ENCODE data around the gene AURKAIP1. TPM values are rescaled to one million over a fixed set of nuclear protein-coding genes. Genes with fewer than 3 reads are reported as not detected.

The AURKAIP1 gene
- total and polyA plus RNA-seq, 4 donors, result 38.4 to 175 (median 97.7) TPM

GRCh38 chr1:1353389-1354151 lies 21.4 kb downstream of the AURKAIP1 start:
- no peaks in the 10 kb centered on the region for H3K9me3 ChIP-seq (ENCODE audit: control insufficient read depth in 4 of 4, low read length in 3 of 4)
- no peak for DNase-seq (ENCODE audit: low spot score)
- H3K4me1 ChIP-seq (ENCODE audit: control insufficient read depth in 4 of 4, insufficient read depth in 4 of 4, low read length in 3 of 4), result peaks cover 0 to 27% (median 4%) of the 10 kb centered on the region in 4 donors
- 17% methylated on average over 28 of the region's 28 CpGs for WGBS
- TF ChIP-seq SP1 (IDR thresholded peaks at IDR 0.05) (no peak), ZBTB33 (IDR thresholded peaks at IDR 0.05) (no peak), FOXA1 (IDR thresholded peaks at IDR 0.05) (no peak), FOXA2 (IDR thresholded peaks at IDR 0.05) (no peak), YY1 (IDR thresholded peaks at IDR 0.05) (no peak), JUND (IDR thresholded peaks at IDR 0.05) (no peak), TAF1 (conservative IDR thresholded peaks at IDR 0.05) (no peak), RXRA (IDR thresholded peaks at IDR 0.05) (no peak), MAX (IDR thresholded peaks at IDR 0.05) (no peak), HNF4G (IDR thresholded peaks at IDR 0.05) (no peak), GABPA (IDR thresholded peaks at IDR 0.05 in 1 of 2, conservative IDR thresholded peaks at IDR 0.05 in 1 of 2) (no peak), NR2F2 (IDR thresholded peaks at IDR 0.05) (no peak), CTCF (IDR thresholded peaks at IDR 0.05; ENCODE audit: low read depth, low read length, missing input control) (no peak), RAD21 (IDR thresholded peaks at IDR 0.05) (no peak), REST (IDR thresholded peaks at IDR 0.05) (no peak), EGR1 (IDR thresholded peaks at IDR 0.05; ENCODE audit: low read depth in 2 of 2) (no peak)
- H3K27me3 ChIP-seq (ENCODE audit: control insufficient read depth in 4 of 4, insufficient read depth in 4 of 4, low read length in 3 of 4), result peaks cover 0 to 2% (median 0%) of the 10 kb centered on the region in 4 donors
- H3K27ac ChIP-seq (ENCODE audit: low read depth in 1 of 2, low read length in 2 of 2), result no peak overlapping the region
- no peaks in the 10 kb centered on the region for H3K36me3 ChIP-seq (ENCODE audit: control insufficient read depth in 4 of 4, insufficient read depth in 3 of 4, low read depth in 1 of 4, low read length in 3 of 4)
- no peak overlapping the region for H3K9ac ChIP-seq (ENCODE audit: low read depth in 1 of 2, low read length in 2 of 2)
- H3K4me3 ChIP-seq (ENCODE audit: low read depth in 1 of 3, low read length in 3 of 3), result no peak overlapping the region

Measured in liver (tissue), 9 donors.